GM15510 (cell line): ENCODE results near the gene TRIO.

Experiments
- POLR2A ChIP-seq: IDR thresholded peaks from 3 replicates; pipeline ENCODE4 v1.6.1; 2011; ENCODE audit warnings: borderline replicate concordance; ENCODE audit not compliant: insufficient read length; ENCODE audit errors: extremely low read depth

Gene TRIO

DNA sequence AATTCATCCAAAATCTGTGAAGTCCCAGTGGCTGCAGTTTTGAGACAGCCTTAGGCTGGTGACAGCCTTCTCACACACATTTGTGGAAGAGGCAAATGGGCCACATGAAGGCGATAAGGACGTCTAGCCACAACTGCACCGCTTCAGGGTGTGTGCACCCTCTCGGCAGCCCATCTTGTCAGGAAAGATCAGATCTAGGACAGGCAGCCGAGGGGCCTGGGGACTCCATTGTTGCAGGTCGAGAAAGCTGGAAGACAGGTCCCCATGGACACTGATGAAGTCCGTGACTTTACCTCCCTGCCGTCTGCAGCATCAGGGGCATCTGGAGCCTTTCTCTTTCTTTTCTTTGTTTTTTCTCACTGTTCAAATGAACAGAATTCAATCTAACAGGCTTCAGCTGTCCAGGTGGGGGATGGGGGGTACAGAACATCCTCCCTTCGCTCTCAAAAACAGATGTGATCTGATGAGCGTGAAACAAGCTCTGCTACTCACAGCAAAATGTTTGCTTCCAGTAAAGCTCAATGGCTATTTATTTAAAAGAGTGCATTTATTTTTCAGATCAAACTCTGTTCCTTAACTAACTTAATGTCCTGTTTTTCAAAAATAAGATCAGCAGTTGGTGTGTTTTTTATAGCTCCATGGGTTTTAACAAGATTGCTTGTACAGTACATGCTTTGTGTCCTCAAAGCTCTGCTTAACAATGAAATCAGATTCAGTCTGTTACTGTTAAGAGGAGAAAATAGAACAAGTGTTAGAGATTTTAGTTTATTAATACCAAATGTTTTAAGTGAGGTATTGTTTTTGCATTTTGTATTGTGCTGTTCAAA is 326.6 kb downstream of the TRIO start:
- TF ChIP-seq POLR2A: no peak

DNA sequence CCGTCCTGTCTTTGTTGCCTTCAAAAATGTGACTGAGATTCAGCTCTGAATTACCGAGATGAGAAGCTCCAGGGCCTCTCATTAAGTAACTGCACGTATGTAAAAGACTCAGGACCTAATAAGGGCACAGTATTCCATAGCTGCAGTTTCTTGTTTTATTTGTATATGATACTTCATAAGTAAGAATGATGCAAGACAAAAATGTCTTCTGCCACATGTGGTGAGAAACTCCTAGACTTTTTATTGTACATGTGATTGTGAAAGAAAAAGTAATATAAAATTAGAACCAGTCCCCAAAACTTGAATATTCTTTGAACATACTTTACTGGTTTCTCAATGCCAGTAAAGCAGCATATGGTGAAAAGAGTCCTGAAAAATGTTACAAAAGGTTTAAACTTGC is 328.4 kb downstream of the TRIO start:
- no peak for TF ChIP-seq POLR2A

DNA sequence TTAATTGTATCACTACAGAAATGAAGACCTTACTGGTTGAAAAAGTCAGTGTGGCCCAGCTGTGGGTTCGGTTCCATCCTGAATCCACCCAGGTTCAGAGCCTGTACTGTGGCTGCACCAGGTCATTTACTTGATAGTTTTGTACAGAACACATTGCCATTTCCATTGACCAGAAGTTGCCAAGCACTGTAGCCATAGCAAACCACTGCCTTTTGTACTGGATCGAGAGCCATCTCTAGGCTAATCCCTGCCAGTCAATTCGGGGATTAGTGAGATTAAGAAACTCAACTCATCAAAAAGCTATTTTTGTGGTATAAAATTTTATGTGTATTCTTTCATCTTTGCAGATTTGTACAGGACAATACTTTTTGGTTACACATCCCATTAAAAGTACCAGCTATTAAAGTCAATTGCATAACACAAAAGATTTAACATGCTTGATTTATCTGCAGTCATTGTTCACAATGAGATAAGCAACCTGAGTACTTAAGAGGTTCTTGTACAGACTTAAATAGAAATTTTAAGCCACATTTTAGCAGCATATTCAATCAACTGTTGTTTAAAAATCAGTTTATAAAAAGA is 329.9 kb downstream of the TRIO start:
- TF ChIP-seq POLR2A: no peak

DNA sequence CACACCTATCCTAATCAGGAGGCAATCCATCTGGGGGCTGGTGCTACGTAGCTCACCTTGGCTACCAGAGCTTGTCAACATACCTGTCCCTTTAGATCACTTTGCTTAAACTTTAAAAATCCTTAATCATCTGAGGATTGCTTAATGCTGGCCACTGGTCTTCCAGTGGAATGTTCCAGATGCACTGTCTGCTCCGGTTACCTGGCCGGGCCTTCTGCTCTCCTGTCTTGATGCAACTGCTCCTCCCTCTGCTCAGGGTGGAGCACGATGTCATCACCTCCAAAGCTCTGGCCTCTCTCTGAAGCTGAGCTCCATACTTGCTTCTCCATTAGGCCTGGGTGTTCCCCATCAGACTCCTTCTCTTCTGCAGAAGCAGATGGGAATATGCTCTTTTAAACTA is 331.9 kb downstream of the TRIO start:
- no peak for TF ChIP-seq POLR2A

DNA sequence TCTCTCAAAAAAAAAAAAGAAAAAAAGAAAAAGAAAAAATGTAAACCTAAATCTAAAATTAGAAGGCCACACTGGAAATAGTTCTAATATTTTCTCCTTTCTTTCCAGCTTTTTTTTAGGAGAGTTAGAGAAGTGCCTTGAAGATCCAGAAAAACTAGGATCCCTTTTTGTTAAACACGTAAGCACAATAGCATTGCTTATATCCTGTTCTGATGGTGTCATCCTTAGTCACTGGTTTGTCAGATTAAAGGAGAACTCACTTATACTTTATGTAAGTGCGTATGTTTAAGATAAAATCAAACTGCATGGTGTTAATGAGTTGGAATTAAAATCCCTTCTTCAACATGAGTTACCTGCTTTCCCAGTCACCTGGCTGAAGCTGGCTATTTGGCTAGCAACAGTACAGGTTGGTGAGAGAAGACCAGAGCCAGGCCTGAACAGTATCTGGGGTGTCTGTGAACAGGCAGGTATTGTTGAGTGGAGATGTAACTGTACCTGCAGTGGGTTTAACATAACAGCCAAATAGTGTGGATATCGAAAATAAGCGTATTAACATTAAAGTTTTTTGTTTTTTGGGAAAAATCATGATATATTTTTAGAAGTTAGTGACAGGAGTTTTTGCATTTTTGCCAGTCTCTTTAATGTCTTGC is 333.8 kb downstream of the TRIO start:
- TF ChIP-seq POLR2A: no peak

GRCh38 chr5:14479143-14479696 is 336.1 kb downstream of the TRIO start:
- no peak for TF ChIP-seq POLR2A

GRCh38 chr5:14481349-14481748 is 338.2 kb downstream of the TRIO start:
- TF ChIP-seq POLR2A: no peak

DNA sequence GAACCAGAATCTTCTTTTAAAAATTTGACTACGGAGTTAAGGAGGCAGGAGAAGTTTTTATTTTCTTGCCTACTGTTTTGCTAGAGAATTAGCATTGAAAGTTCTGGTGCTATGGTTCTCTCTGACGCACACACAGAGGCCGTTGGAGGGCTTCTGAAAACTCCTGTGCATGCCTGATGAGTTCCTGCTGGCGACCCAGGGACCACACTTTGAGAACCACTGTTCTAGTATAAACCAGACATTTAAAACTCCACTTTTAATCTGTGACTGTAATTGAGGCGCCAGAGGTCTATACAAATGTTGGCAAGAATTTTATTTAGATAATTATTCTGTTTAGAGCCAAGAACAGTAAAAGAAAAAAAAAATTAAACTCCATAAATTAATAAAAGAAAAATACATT is 338.9 kb downstream of the TRIO start:
- TF ChIP-seq POLR2A: no peak

- TF ChIP-seq POLR2A: no peak
These were observed 340.5 kb downstream of the TRIO start for GRCh38 chr5:14483504-14484157.

- TF ChIP-seq POLR2A: no peak
These were observed 343.3 kb downstream of the TRIO start for GRCh38 chr5:14486486-14486885.

- TF ChIP-seq POLR2A: no peak
These were observed 344.1 kb downstream of the TRIO start for GRCh38 chr5:14486996-14487896.

GRCh38 chr5:14487897-14488570 is 344.9 kb downstream of the TRIO start:
- TF ChIP-seq POLR2A: no peak

- TF ChIP-seq POLR2A: no peak
These were observed 345.6 kb downstream of the TRIO start for GRCh38 chr5:14488709-14489108.

DNA sequence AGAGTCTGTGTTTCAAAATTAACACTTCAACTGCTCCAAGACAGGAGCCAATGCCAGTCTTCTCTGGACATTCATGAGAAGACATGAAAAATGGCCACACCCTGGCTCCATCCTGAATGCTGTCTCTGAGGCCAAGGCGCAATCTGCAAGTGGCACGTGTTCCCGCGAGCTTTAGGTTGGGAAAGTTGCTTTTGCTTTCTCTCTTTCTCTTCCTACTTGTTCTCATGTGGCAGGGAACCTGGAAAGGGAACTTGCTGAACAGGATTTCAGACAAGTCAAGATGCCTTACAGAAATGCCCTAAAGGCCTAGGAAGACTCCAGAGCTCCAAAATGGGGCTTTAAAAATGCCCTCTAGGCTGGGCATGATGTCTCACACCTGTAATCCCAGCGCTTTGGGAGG is 346.5 kb downstream of the TRIO start:
- TF ChIP-seq POLR2A: no peak

GRCh38 chr5:14490309-14490711 is 347.2 kb downstream of the TRIO start:
- TF ChIP-seq POLR2A: no peak
